ENCODE data around the gene SMYD3. TPM values are rescaled to one million over a fixed set of nuclear protein-coding genes. Genes with fewer than 3 reads are reported as not detected.

Gene SMYD3
- total and polyA plus RNA-seq, 2 donors (not counting 1 experiment from before 2014, with no cell fraction given), result 9.7 to 37.2 TPM

- H3K9me3 Mint-ChIP-seq (ENCODE audit: insufficient read depth), result no peaks in the 10 kb centered on the region
- H3K79me2 ChIP-seq (ENCODE audit: control insufficient read depth, insufficient read depth, low read length), result peaks cover 18% of the 10 kb centered on the region
- H3K27ac Mint-ChIP-seq, result no peak overlapping the region
- TF ChIP-seq EZH2 (IDR thresholded peaks at IDR 0.05; ENCODE audit: borderline replicate concordance, insufficient read depth, low read depth, low read length, poor library complexity, severe bottlenecking) (no peak), CTCF (IDR thresholded peaks at IDR 0.05) (no peak)
- H3K27me3 Mint-ChIP-seq, result no peaks in the 10 kb centered on the region
- H3K4me1 Mint-ChIP-seq, result peaks cover 20% of the 10 kb centered on the region
- DNase-seq (no peak), ATAC-seq (ENCODE audit: low read depth) (no peak)
- no peak overlapping the region for H3K4me2 ChIP-seq (replicated peaks; ENCODE audit: low read depth, low read length, poor library complexity, severe bottlenecking)
- no peaks in the 10 kb centered on the region for H3K27me3 ChIP-seq (replicated peaks in 1 of 4; ENCODE audit: control extremely low read depth in 1 of 4, control insufficient read depth in 3 of 4, insufficient read depth in 4 of 4, low read length in 3 of 4)
- intact Hi-C loops (cut with micrococcal nuclease), result loop anchor here (10.0 kb wide), 1 partner anchor 891 kb away; no protein-coding TSS in a partner anchor
- POLR2A ChIA-PET, result no interaction called here
- no peaks in the 10 kb centered on the region for H3K9me3 ChIP-seq (ENCODE audit: control extremely low read depth in 1 of 3, control insufficient read depth in 2 of 3, insufficient read depth in 1 of 3, low read length in 2 of 3)
- 75% methylated on average over 4 of the region's 7 CpGs for WGBS (ENCODE audit: insufficient coverage)
- CTCF ChIA-PET, result interaction anchor here (0.6 to 1.1 kb wide), 2 partner anchors 39 to 196 kb away, joined by 3 to 5 read pairs; no protein-coding TSS in a partner anchor
- H4K20me1 ChIP-seq (ENCODE audit: control insufficient read depth, insufficient read depth, low read length, poor library complexity, severe bottlenecking), result no peaks in the 10 kb centered on the region
- no peak overlapping the region for H3K27ac ChIP-seq (ENCODE audit: low read length in 2 of 2)
- peaks cover 0 to 6% of the 10 kb centered on the region in 2 experiments for H3K36me3 ChIP-seq (replicated peaks in 1 of 2; ENCODE audit: control extremely low read depth in 1 of 2, control insufficient read depth in 1 of 2, extremely low read depth in 1 of 2, insufficient read depth in 2 of 2, low read length in 1 of 2)
- H3K4me3 ChIP-seq (ENCODE audit: control extremely low read depth in 1 of 5, extremely low read depth in 1 of 5, insufficient read depth in 1 of 5, low read depth in 2 of 5, low read length in 4 of 5), result no peak overlapping the region
- H3K4me1 ChIP-seq (ENCODE audit: control insufficient read depth in 2 of 2, insufficient read depth in 2 of 2, low read length in 2 of 2), result peaks cover 10 to 14% of the 10 kb centered on the region in 2 donors
- no peak overlapping the region for H3K4me3 Mint-ChIP-seq
- H3K9ac ChIP-seq (ENCODE audit: low read length), result no peak overlapping the region
- no peak overlapping the region for H2AFZ ChIP-seq (ENCODE audit: insufficient read depth, low read depth, low read length, poor library complexity, severe bottlenecking)
Measured at GRCh38 chr1:246503341-246503740, 3.7 kb downstream of the SMYD3 start.

GRCh38 chr1:246497331-246497915 is 9.7 kb downstream of the SMYD3 start:
- no peaks in the 10 kb centered on the region for H3K36me3 ChIP-seq (replicated peaks in 1 of 2; ENCODE audit: control extremely low read depth in 1 of 2, control insufficient read depth in 1 of 2, extremely low read depth in 1 of 2, insufficient read depth in 2 of 2, low read length in 1 of 2)
- peaks cover 0 to 4% of the 10 kb centered on the region in 2 donors for H3K4me1 ChIP-seq (ENCODE audit: control insufficient read depth in 2 of 2, insufficient read depth in 2 of 2, low read length in 2 of 2)
- no peaks in the 10 kb centered on the region for H4K20me1 ChIP-seq (ENCODE audit: control insufficient read depth, insufficient read depth, low read length, poor library complexity, severe bottlenecking)
- no peak overlapping the region for H3K9ac ChIP-seq (ENCODE audit: low read length)
- CTCF ChIA-PET, result interaction anchor here (0.5 to 2.1 kb wide), 18 partner anchors 8 to 1430 kb away, joined by 3 to 12 read pairs (median 3); partner anchors contain the start of genes KIF26B and SMYD3
- peaks cover 27% of the 10 kb centered on the region for H3K79me2 ChIP-seq (ENCODE audit: control insufficient read depth, insufficient read depth, low read length)
- no peak overlapping the region for H3K27ac ChIP-seq (ENCODE audit: low read length in 2 of 2)
- TF ChIP-seq EZH2 (IDR thresholded peaks at IDR 0.05; ENCODE audit: borderline replicate concordance, insufficient read depth, low read depth, low read length, poor library complexity, severe bottlenecking) (no peak), CTCF (IDR thresholded peaks at IDR 0.05) (peak; percentile 89)
- Mint-ChIP-seq H3K4me1 (peaks cover 4% of the 10 kb centered on the region), H3K4me3 (no peak overlapping the region), H3K9me3 (ENCODE audit: insufficient read depth) (no peaks in the 10 kb centered on the region), H3K27me3 (no peaks in the 10 kb centered on the region), H3K27ac (no peak overlapping the region)
- peak; percentile 80 for DNase-seq
- no CpG with 5 or more reads among the region's 2 CpGs for WGBS (ENCODE audit: insufficient coverage)
- no peak overlapping the region for H2AFZ ChIP-seq (ENCODE audit: insufficient read depth, low read depth, low read length, poor library complexity, severe bottlenecking)
- POLR2A ChIA-PET, result interaction anchor here (0.7 to 0.9 kb wide), 2 partner anchors 68 to 227 kb away, joined by 3 to 4 read pairs; partner anchors contain the start of genes SCCPDH and TFB2M
- intact Hi-C loops (cut with micrococcal nuclease), result loop anchor here (1.0 kb wide), 2 partner anchors 10 to 202 kb away; partner anchors contain the start of gene SMYD3
- H3K4me2 ChIP-seq (replicated peaks; ENCODE audit: low read depth, low read length, poor library complexity, severe bottlenecking), result peak overlapping the region; percentile 15
- H3K4me3 ChIP-seq (ENCODE audit: control extremely low read depth in 1 of 5, extremely low read depth in 1 of 5, insufficient read depth in 1 of 5, low read depth in 2 of 5, low read length in 4 of 5), result no peak overlapping the region
- no peaks in the 10 kb centered on the region for H3K9me3 ChIP-seq (ENCODE audit: control extremely low read depth in 1 of 3, control insufficient read depth in 2 of 3, insufficient read depth in 1 of 3, low read length in 2 of 3)
- H3K27me3 ChIP-seq (replicated peaks in 1 of 4; ENCODE audit: control extremely low read depth in 1 of 4, control insufficient read depth in 3 of 4, insufficient read depth in 4 of 4, low read length in 3 of 4), result no peaks in the 10 kb centered on the region
- ATAC-seq (ENCODE audit: low read depth), result peak; percentile 80
